Nephron progenitor cell (in vitro differentiated cells): Measurements from ENCODE around the gene PRDM11.

Source experiments
- DNase-seq: peaks from one replicate; pipeline ENCODE4 v3.0.0; 2021
- H3K27ac Mint-ChIP-seq: 2 replicates; pipeline ENCODE4 v1.8.0; 2021; ENCODE audit warnings: mild to moderate bottlenecking, moderate library complexity, mixed read lengths
- H3K27me3 Mint-ChIP-seq: 2 replicates; pipeline ENCODE4 v1.8.0; 2021; ENCODE audit warnings: mild to moderate bottlenecking, low read depth, mixed read lengths; ENCODE audit not compliant: poor library complexity
- H3K36me3 Mint-ChIP-seq: 2 replicates; pipeline ENCODE4 v1.8.0; 2021; ENCODE audit warnings: low read depth, mixed read lengths
- H3K4me1 Mint-ChIP-seq: 2 replicates; pipeline ENCODE4 v1.8.0; 2021; ENCODE audit warnings: mixed read lengths
- H3K4me3 Mint-ChIP-seq: 2 replicates; pipeline ENCODE4 v1.8.0; 2021; ENCODE audit warnings: mild to moderate bottlenecking, moderate library complexity, mixed read lengths
- H3K9me3 Mint-ChIP-seq: 2 replicates; pipeline ENCODE4 v1.8.0; 2021; ENCODE audit warnings: mild to moderate bottlenecking, moderate library complexity, mixed read lengths
- CTCF ChIP-seq: fragments of 200-600 bp; sonication (generic); IDR thresholded peaks from 2 replicates; pipeline ENCODE4 v1.5.0; 2021; ENCODE audit warnings: antibody characterized with exemption

PRDM11 gene

GRCh38 chr11:45146072-45147016 is at the start of gene PRDM11:
TSS of gene PRDM11 (plus strand) at chr11:45146639. CDS start at chr11:45181767, 35,128 bp downstream.
- Mint-ChIP-seq H3K4me3 (peak within 1 kb of the TSS; percentile 91), H3K27ac (peak within 1 kb of the TSS; percentile 87), H3K36me3 (peaks cover 10% of the 10 kb centered on the region), H3K9me3 (peaks cover 4% of the 10 kb centered on the region), H3K27me3 (peaks cover 48% of the 10 kb centered on the region), H3K4me1 (peaks cover 40% of the 10 kb centered on the region)
- peak; percentile 66 for DNase-seq
- TF ChIP-seq CTCF = no peak

- Mint-ChIP-seq H3K27me3 (peaks cover 49% of the 10 kb centered on the region), H3K27ac (no peak overlapping the region), H3K9me3 (no peaks in the 10 kb centered on the region)
These were observed 48.5 kb upstream of the PRDM11 start for GRCh38 chr11:45097721-45098493.

GRCh38 chr11:45098929-45099328 is 47.5 kb upstream of the PRDM11 start:
- H3K27me3 Mint-ChIP-seq = peaks cover 45% of the 10 kb centered on the region
- H3K4me3 Mint-ChIP-seq = no peak overlapping the region
- no peak overlapping the region for H3K27ac Mint-ChIP-seq
- H3K36me3 Mint-ChIP-seq = no peaks in the 10 kb centered on the region
- no peak for TF ChIP-seq CTCF
- DNase-seq = no peak
- H3K9me3 Mint-ChIP-seq = no peaks in the 10 kb centered on the region
- peaks cover 9% of the 10 kb centered on the region for H3K4me1 Mint-ChIP-seq

More at GRCh38 chr11:45097721-45098493, 48.5 kb upstream of the PRDM11 start:
- Mint-ChIP-seq H3K4me1 (peaks cover 10% of the 10 kb centered on the region), H3K36me3 (no peaks in the 10 kb centered on the region), H3K4me3 (no peak overlapping the region)
- no peak for TF ChIP-seq CTCF
- DNase-seq = peak; percentile 96

- H3K27me3 Mint-ChIP-seq = peaks cover 41% of the 10 kb centered on the region
- H3K4me1 Mint-ChIP-seq = peaks cover 9% of the 10 kb centered on the region
- no peak overlapping the region for H3K27ac Mint-ChIP-seq
- H3K9me3 Mint-ChIP-seq = no peaks in the 10 kb centered on the region
- no peak overlapping the region for H3K4me3 Mint-ChIP-seq
- no peak for DNase-seq
- H3K36me3 Mint-ChIP-seq = no peaks in the 10 kb centered on the region
- no peak for TF ChIP-seq CTCF
These were observed 46.1 kb upstream of the PRDM11 start for GRCh38 chr11:45100339-45100738.

GRCh38 chr11:45102361-45102809 is 44.1 kb upstream of the PRDM11 start:
- TF ChIP-seq CTCF = no peak
- no peaks in the 10 kb centered on the region for H3K9me3 Mint-ChIP-seq
- H3K27me3 Mint-ChIP-seq = peaks cover 34% of the 10 kb centered on the region
- no peak for DNase-seq
- H3K27ac Mint-ChIP-seq = no peak overlapping the region
- H3K36me3 Mint-ChIP-seq = no peaks in the 10 kb centered on the region
- H3K4me3 Mint-ChIP-seq = no peak overlapping the region
- peaks cover 14% of the 10 kb centered on the region for H3K4me1 Mint-ChIP-seq
